GM12878 (cell line): ENCODE data around the gene PKD1L1. TPM values are rescaled to one million over a fixed set of nuclear protein-coding genes. Genes with fewer than 3 reads are reported as not detected.

ENCODE experiments used
- ATAC-seq: fragments of 200-7000 bp; cut with Tn5 transposase; 3 replicates; pipeline ENCODE4 v1.9.1; 2020; ENCODE audit warnings: mild to moderate bottlenecking, moderate library complexity
- BruUV-seq: library from RNA; stranded (reverse); fragments of 400-500 nt; replicated peaks from 2 replicates; lab custom pipeline; 2021; lab: Mats Ljungman, UMichigan
- CTCF ChIA-PET: fragments of 300-600 bp; sonication (Branson Sonifier 250); formaldehyde crosslinking; extraction: SDS; loops from one replicate; lab custom pipeline; 2021; ENCODE audit warnings: inconsistent platforms; lab: Yijun Ruan, JAX
- POLR2A ChIA-PET: fragments of 350-600 bp; formaldehyde crosslinking; extraction: SDS; loops from one replicate; lab custom pipeline; 2021; ENCODE audit warnings: inconsistent platforms; lab: Charles Lee
- RAD21 ChIA-PET: fragments of 300-600 bp; sonication (Branson Sonifier 250); formaldehyde crosslinking; loops from one replicate; lab custom pipeline; 2023; ENCODE audit warnings: antibody characterized with exemption; ENCODE audit not compliant: unreplicated experiment; lab: Charles Lee
- SMC1A ChIA-PET: fragments of 300-600 bp; sonication (Branson Sonifier 250); formaldehyde crosslinking; loops from one replicate; lab custom pipeline; 2023; ENCODE audit not compliant: unreplicated experiment, uncharacterized antibody; lab: Charles Lee
- DNase-seq: peaks from one replicate; pipeline ENCODE4 v3.0.0-alpha.2; 2011; ENCODE audit warnings: low read depth, low spot score
- FAIRE-seq: peaks from 3 replicates; lab custom pipeline; 2011; peaks lifted over from hg19 to GRCh38; lab: Jason Lieb, UNC
- H2AFZ ChIP-seq: 2 replicates; pipeline ENCODE4 v1.6.0; 2011; ENCODE audit warnings: low read depth, low read length, control low read depth; ENCODE audit not compliant: control insufficient read depth
- H3K27ac ChIP-seq: 2 replicates; pipeline ENCODE4 v1.5.1; 2011; ENCODE audit warnings: control low read depth; ENCODE audit not compliant: control insufficient read depth, insufficient read depth
- H3K27me3 ChIP-seq, 2 experiments: replicated peaks in 1 of 2; 2 replicates each; pipeline versions ENCODE4 v1.6.0 to v1.6.1; 2011; ENCODE audit warnings: low read length in 1 of 2; ENCODE audit not compliant: control insufficient read depth in 2 of 2, insufficient read depth in 2 of 2
- H3K36me3 ChIP-seq, 2 experiments: 2 replicates each; pipeline ENCODE4 v1.5.1; 2011; ENCODE audit warnings: low read length in 1 of 2; ENCODE audit not compliant: control insufficient read depth in 2 of 2, insufficient read depth in 2 of 2
- H3K4me1 ChIP-seq: 2 replicates; pipeline ENCODE4 v1.6.1; 2011; ENCODE audit warnings: mild to moderate bottlenecking, low read length, moderate library complexity, mixed read lengths; ENCODE audit not compliant: control insufficient read depth, insufficient read depth
- H3K4me2 ChIP-seq: 2 replicates; pipeline ENCODE4 v1.6.0; 2011; ENCODE audit warnings: control low read depth; ENCODE audit not compliant: control insufficient read depth, insufficient read depth
- H3K4me3 ChIP-seq: fragments of 200-600 bp; sonication (generic); 2 replicates; pipeline ENCODE4 v1.5.1; 2016
- H3K79me2 ChIP-seq: 2 replicates; pipeline ENCODE4 v1.6.0; 2011; ENCODE audit warnings: low read length; ENCODE audit not compliant: control insufficient read depth, insufficient read depth
- H3K9ac ChIP-seq: 2 replicates; pipeline ENCODE4 v1.8.0; 2011; ENCODE audit warnings: low read length, control low read depth, mixed read lengths; ENCODE audit not compliant: control insufficient read depth, insufficient read depth
- H3K9me3 ChIP-seq: replicated peaks from 3 replicates; pipeline ENCODE4 v1.5.1; 2011; ENCODE audit warnings: mild to moderate bottlenecking, low read length; ENCODE audit not compliant: control insufficient read depth, insufficient read depth
- H4K20me1 ChIP-seq: 2 replicates; pipeline ENCODE4 v1.6.0; 2011; ENCODE audit not compliant: control insufficient read depth, insufficient read depth
- MEF2A ChIP-seq: IDR thresholded peaks from 2 replicates; pipeline ENCODE4 v1.6.1; 2011; ENCODE audit warnings: low read depth, mild to moderate bottlenecking, low read length, moderate library complexity; ENCODE audit not compliant: insufficient read depth
- MYB ChIP-seq: fragments of 150-350 bp; IDR thresholded peaks from 2 replicates; pipeline ENCODE4 v1.6.1; 2014; ENCODE audit warnings: mild to moderate bottlenecking, low read depth, low read length, borderline replicate concordance
- NFIC ChIP-seq: IDR thresholded peaks from 2 replicates; pipeline ENCODE4 v1.6.1; 2012; ENCODE audit warnings: low read depth, mild to moderate bottlenecking, inconsistent platforms, low read length, moderate library complexity
- TCF7 ChIP-seq: IDR thresholded peaks from 2 replicates; pipeline ENCODE4 v1.6.1; 2014; ENCODE audit warnings: antibody characterized with exemption, borderline replicate concordance
- ZNF384 ChIP-seq: IDR thresholded peaks from 2 replicates; pipeline ENCODE4 v1.6.1; 2012; ENCODE audit warnings: low read depth, mild to moderate bottlenecking, low read length, improper control_type of control experiment, borderline replicate concordance
- WGBS: methylation state at CpG from one replicate; pipeline ENCODE4 v1.1.6; 2016; ENCODE audit warnings: low lambda C conversion rate; ENCODE audit not compliant: insufficient replicate concordance, insufficient coverage; ENCODE audit errors: missing lambda C conversion rate; 5-methylcytosine and 5-hydroxymethylcytosine counted together
- in situ Hi-C: fragments of 300-500 bp; cut with MboI; formaldehyde crosslinking; loops from 9 replicates; pipeline ENCODE4 v1.14.3; 2018; ENCODE audit warnings: mixed read lengths
- intact Hi-C: fragments of 100-400 bp; cut with micrococcal nuclease; formaldehyde crosslinking; loops from one replicate; pipeline ENCODE4 v1.14.2; 2022; ENCODE audit not compliant: unreplicated experiment
- polyA plus RNA-seq, 11 experiments: library from polyadenylated mRNA; depleted of rRNA in 4 of 11; unstranded in 6 of 11; stranded (reverse) in 5 of 11; fragments of >200 nt; fragmentation: Nextera tagmentation in 4 of 11; fragmentation: Illumina TruSeq in 1 of 11; extraction: Ambion mirVana in 4 of 11; extraction: Trizol in 1 of 11; gene quantifications; 1 replicate in 1 of 11; 2 replicates in 10 of 11; pipeline versions ENCODE4 v1.2.1 to v1.2.3, GENCODE V29; 2011 to 2016; ENCODE audit warnings: inconsistent platforms in 2 of 11, missing spikeins in 2 of 11, low read depth in 1 of 11
- total RNA-seq, 4 experiments: library from RNA; depleted of rRNA in 3 of 4; stranded (reverse); fragments of >200 nt in 3 of 4; fragmentation: Illumina TruSeq in 1 of 4; extraction: Trizol in 1 of 4; gene quantifications; 2 replicates each; pipeline versions ENCODE4 v1.2.1 to v1.2.3, GENCODE V29; 2013 to 2021
- TF ChIP-seq, protein P1 (sequence below): fragments of 450-650 bp; IDR thresholded peaks from 2 replicates; pipeline ENCODE4 v1.6.1; 2017; ENCODE audit warnings: low read depth, mild to moderate bottlenecking, moderate library complexity

Gene PKD1L1
- total and polyA plus RNA-seq, 10 of the 15 experiments (the other 5 are each of a cell fraction or from before 2014, with no cell fraction given), result under 0.01 to 0.05 (median 0.02) TPM; not detected in 3

DNA sequence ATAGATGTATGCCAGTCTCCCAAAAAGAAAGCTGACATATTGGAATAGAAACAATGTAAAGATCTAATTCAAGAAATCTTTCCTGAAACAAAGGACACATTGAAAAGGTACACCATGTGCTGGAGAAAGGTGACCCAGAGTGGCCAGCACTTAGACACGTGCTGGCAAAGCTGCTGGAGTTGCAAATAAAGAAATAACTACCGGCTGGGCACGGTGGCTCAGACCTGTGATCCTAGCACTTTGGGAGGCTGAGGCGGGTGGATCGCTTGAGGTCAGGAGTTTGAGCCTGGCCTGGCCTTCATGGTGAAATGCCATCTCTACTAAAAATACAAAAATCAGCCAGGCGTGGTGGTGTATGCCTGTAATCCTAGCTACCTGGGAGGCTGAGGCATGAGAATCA lies 35.9 kb downstream of the PKD1L1 start:
- ATAC-seq (no peak), DNase-seq (no peak), FAIRE-seq (no peak)
- intact Hi-C loops (no loop called here), in situ Hi-C loops (no loop called here)
- H3K9ac ChIP-seq, result no peak overlapping the region
- H3K4me2 ChIP-seq, result no peak overlapping the region
- BruUV-seq, result no TSS peak
- WGBS, result 71% methylated on average over 6 of the region's 6 CpGs
- ChIA-PET RAD21 (no interaction called here), SMC1A (no interaction called here), CTCF (no interaction called here), POLR2A (no interaction called here)
- no peak overlapping the region for H2AFZ ChIP-seq
- no peaks in the 10 kb centered on the region for H3K36me3 ChIP-seq
- H3K9me3 ChIP-seq, result no peaks in the 10 kb centered on the region
- no peak overlapping the region for H3K4me3 ChIP-seq
- H4K20me1 ChIP-seq, result no peaks in the 10 kb centered on the region
- H3K79me2 ChIP-seq, result no peaks in the 10 kb centered on the region
- no peaks in the 10 kb centered on the region for H3K4me1 ChIP-seq
- TF ChIP-seq, protein P1, sequence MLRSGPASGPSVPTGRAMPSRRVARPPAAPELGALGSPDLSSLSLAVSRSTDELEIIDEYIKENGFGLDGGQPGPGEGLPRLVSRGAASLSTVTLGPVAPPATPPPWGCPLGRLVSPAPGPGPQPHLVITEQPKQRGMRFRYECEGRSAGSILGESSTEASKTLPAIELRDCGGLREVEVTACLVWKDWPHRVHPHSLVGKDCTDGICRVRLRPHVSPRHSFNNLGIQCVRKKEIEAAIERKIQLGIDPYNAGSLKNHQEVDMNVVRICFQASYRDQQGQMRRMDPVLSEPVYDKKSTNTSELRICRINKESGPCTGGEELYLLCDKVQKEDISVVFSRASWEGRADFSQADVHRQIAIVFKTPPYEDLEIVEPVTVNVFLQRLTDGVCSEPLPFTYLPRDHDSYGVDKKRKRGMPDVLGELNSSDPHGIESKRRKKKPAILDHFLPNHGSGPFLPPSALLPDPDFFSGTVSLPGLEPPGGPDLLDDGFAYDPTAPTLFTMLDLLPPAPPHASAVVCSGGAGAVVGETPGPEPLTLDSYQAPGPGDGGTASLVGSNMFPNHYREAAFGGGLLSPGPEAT, result no peak
- TF ChIP-seq MEF2A, result no peak
- no peak for TF ChIP-seq NFIC
- TF ChIP-seq TCF7, result no peak
- no peak for TF ChIP-seq ZNF384
- H3K27me3 ChIP-seq, result no peaks in the 10 kb centered on the region; a peak in 2 of 4 replicates
- no peak overlapping the region for H3K27ac ChIP-seq

DNA sequence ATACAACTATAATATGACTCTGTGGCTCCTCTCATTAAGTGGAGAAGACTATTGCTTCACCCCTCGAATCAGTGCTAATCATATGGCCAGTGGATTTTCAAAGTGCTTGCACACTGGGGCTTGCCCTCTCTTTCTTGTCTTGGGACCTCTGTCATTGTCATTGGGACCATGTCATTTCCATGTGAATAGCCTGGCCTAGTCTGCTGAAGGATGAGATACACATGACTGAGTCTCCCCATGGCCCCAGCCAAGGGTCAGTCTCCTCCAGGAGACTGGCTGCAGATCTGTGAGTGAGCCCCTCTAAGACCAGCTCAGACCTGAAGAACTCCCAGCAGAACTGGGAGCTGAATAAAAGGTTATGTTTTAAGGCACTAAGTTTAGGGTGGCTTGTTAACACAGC lies 39.5 kb downstream of the PKD1L1 start:
- RAD21 ChIA-PET, result no interaction called here
- POLR2A ChIA-PET, result no interaction called here
- no peak for FAIRE-seq

More for the DNA sequence above, 39.5 kb downstream of the PKD1L1 start:
- ChIA-PET CTCF (interaction anchor here (0.6 kb wide), 1 partner anchor 1582 kb away, joined by 3 read pairs; no protein-coding TSS in a partner anchor), SMC1A (no interaction called here)
- no peak overlapping the region for H3K4me2 ChIP-seq
- DNase-seq, result no peak
- in situ Hi-C loops, result no loop called here
- H3K9me3 ChIP-seq, result no peaks in the 10 kb centered on the region
- no peaks in the 10 kb centered on the region for H3K4me1 ChIP-seq
- H3K9ac ChIP-seq, result no peak overlapping the region
- H4K20me1 ChIP-seq, result no peaks in the 10 kb centered on the region
- no peak overlapping the region for H2AFZ ChIP-seq
- BruUV-seq, result no TSS peak
- WGBS, result 0% methylated on average over 1 of the region's 1 CpG
- H3K27ac ChIP-seq, result no peak overlapping the region
- H3K27me3 ChIP-seq, result peaks cover 0 to 1% of the 10 kb centered on the region in 2 experiments; a peak in 3 of 4 replicates
- intact Hi-C loops, result no loop called here
- no peaks in the 10 kb centered on the region for H3K36me3 ChIP-seq
- TF ChIP-seq MEF2A (no peak), MYB (no peak)
- TF ChIP-seq, all 136 proteins: peak for 0
- H3K79me2 ChIP-seq, result no peaks in the 10 kb centered on the region
- H3K4me3 ChIP-seq, result no peak overlapping the region
- ATAC-seq, result no peak
